ENCODE results near the gene TRIM44. TPM values are rescaled to one million over a fixed set of nuclear protein-coding genes. Genes with fewer than 3 reads are reported as not detected.
A peak's percentile ranks its signal among the peaks of the same experiment; 100 is the strongest.

TRIM44 gene
- total RNA-seq, 2 experiments from 2014 or later = 11.3 to 19.9 TPM

GRCh38 chr11:35654711-35655110 is 7.9 kb upstream of the TRIM44 start:
- intact Hi-C loops (cut with micrococcal nuclease; ENCODE audit: unreplicated experiment) = no loop called here
- H3K27ac ChIP-seq (ENCODE audit: low read depth, low read length, poor library complexity, severe bottlenecking) = no peak overlapping the region
- H3K9me2 ChIP-seq (ENCODE audit: insufficient read depth, low read length) = no peaks in the 10 kb centered on the region
- CTCF ChIA-PET (ENCODE audit: unreplicated experiment) = no interaction called here
- no peak overlapping the region for H3K4me3 ChIP-seq (ENCODE audit: low read depth, low read length, poor library complexity, severe bottlenecking)
- peaks cover 10% of the 10 kb centered on the region for H3K4me1 ChIP-seq (ENCODE audit: insufficient read depth, low read length, poor library complexity, severe bottlenecking)
- no peak overlapping the region for H3K4me2 ChIP-seq (ENCODE audit: low read length)
- no peaks in the 10 kb centered on the region for H3K9me3 ChIP-seq (ENCODE audit: low read length)
- no peak overlapping the region for H2AFZ ChIP-seq (ENCODE audit: low read length)
- H3K79me2 ChIP-seq (ENCODE audit: insufficient read depth, low read depth, low read length) = no peaks in the 10 kb centered on the region
- TF ChIP-seq CTCF (conservative IDR thresholded peaks at IDR 0.05; ENCODE audit: low read length) (no peak), EZH2phosphoT487 (IDR thresholded peaks at IDR 0.05; ENCODE audit: borderline replicate concordance, low read depth, low read length) (no peak)
- DNase-seq (ENCODE audit: low spot score) = no peak
- BruUV-seq (replicated peaks) = no TSS peak
- H3K36me3 ChIP-seq (ENCODE audit: insufficient read depth, low read length) = no peaks in the 10 kb centered on the region
- POLR2A ChIA-PET = interaction anchor here (1.2 kb wide), 1 partner anchor 67 kb away, joined by 3 read pairs; no protein-coding TSS in a partner anchor
- H4K20me1 ChIP-seq (ENCODE audit: insufficient read depth, low read length) = no peaks in the 10 kb centered on the region

- ChIA-PET CTCF (ENCODE audit: unreplicated experiment) (no interaction called here), POLR2A (interaction anchor here (1.2 kb wide), 1 partner anchor 66 kb away, joined by 3 read pairs; no protein-coding TSS in a partner anchor)
- H3K4me1 ChIP-seq (ENCODE audit: insufficient read depth, low read length, poor library complexity, severe bottlenecking) = peaks cover 10% of the 10 kb centered on the region
- H3K9me3 ChIP-seq (ENCODE audit: low read length) = no peaks in the 10 kb centered on the region
- no TSS peak for BruUV-seq (replicated peaks)
- DNase-seq (ENCODE audit: low spot score) = no peak
- no peaks in the 10 kb centered on the region for H4K20me1 ChIP-seq (ENCODE audit: insufficient read depth, low read length)
- H3K27ac ChIP-seq (ENCODE audit: low read depth, low read length, poor library complexity, severe bottlenecking) = no peak overlapping the region
- no peaks in the 10 kb centered on the region for H3K36me3 ChIP-seq (ENCODE audit: insufficient read depth, low read length)
- H3K4me2 ChIP-seq (ENCODE audit: low read length) = no peak overlapping the region
- TF ChIP-seq EZH2phosphoT487 (IDR thresholded peaks at IDR 0.05; ENCODE audit: borderline replicate concordance, low read depth, low read length) (no peak), CTCF (conservative IDR thresholded peaks at IDR 0.05; ENCODE audit: low read length) (no peak)
- no peak overlapping the region for H2AFZ ChIP-seq (ENCODE audit: low read length)
- H3K9me2 ChIP-seq (ENCODE audit: insufficient read depth, low read length) = no peaks in the 10 kb centered on the region
- intact Hi-C loops (cut with micrococcal nuclease; ENCODE audit: unreplicated experiment) = no loop called here
- no peaks in the 10 kb centered on the region for H3K79me2 ChIP-seq (ENCODE audit: insufficient read depth, low read depth, low read length)
- no peak overlapping the region for H3K4me3 ChIP-seq (ENCODE audit: low read depth, low read length, poor library complexity, severe bottlenecking)
These were observed 7.3 kb upstream of the TRIM44 start for GRCh38 chr11:35655254-35655653.

- Histone ChIP-seq H4K20me1 (ENCODE audit: insufficient read depth, low read length) (no peaks in the 10 kb centered on the region), H3K4me3 (ENCODE audit: low read depth, low read length, poor library complexity, severe bottlenecking) (no peak overlapping the region), H2AFZ (ENCODE audit: low read length) (no peak overlapping the region), H3K79me2 (ENCODE audit: insufficient read depth, low read depth, low read length) (no peaks in the 10 kb centered on the region), H3K36me3 (ENCODE audit: insufficient read depth, low read length) (no peaks in the 10 kb centered on the region), H3K9me3 (ENCODE audit: low read length) (no peaks in the 10 kb centered on the region), H3K4me2 (ENCODE audit: low read length) (no peak overlapping the region), H3K9me2 (ENCODE audit: insufficient read depth, low read length) (no peaks in the 10 kb centered on the region), H3K4me1 (ENCODE audit: insufficient read depth, low read length, poor library complexity, severe bottlenecking) (peaks cover 10% of the 10 kb centered on the region), H3K27ac (ENCODE audit: low read depth, low read length, poor library complexity, severe bottlenecking) (no peak overlapping the region)
- no TSS peak for BruUV-seq (replicated peaks)
- ChIA-PET POLR2A (interaction anchor here (1.2 kb wide), 1 partner anchor 66 kb away, joined by 3 read pairs; no protein-coding TSS in a partner anchor), CTCF (ENCODE audit: unreplicated experiment) (no interaction called here)
- intact Hi-C loops (cut with micrococcal nuclease; ENCODE audit: unreplicated experiment) = no loop called here
- TF ChIP-seq EZH2phosphoT487 (IDR thresholded peaks at IDR 0.05; ENCODE audit: borderline replicate concordance, low read depth, low read length) (no peak), CTCF (conservative IDR thresholded peaks at IDR 0.05; ENCODE audit: low read length) (no peak)
- peak; percentile 8 for DNase-seq (ENCODE audit: low spot score)
These were observed 6.7 kb upstream of the TRIM44 start for GRCh38 chr11:35655856-35656255.
